Chondrocyte (in vitro differentiated cells): ENCODE data around the gene GAS7. TPM values are rescaled to one million over a fixed set of nuclear protein-coding genes. Genes with fewer than 3 reads are reported as not detected.
A peak's percentile ranks its signal among the peaks of the same experiment; 100 is the strongest.

Experiments
- DNase-seq: peaks from one replicate; pipeline ENCODE4 v3.0.0; 2021; ENCODE audit warnings: mixed read lengths, low spot score
- H3K27ac Mint-ChIP-seq: one replicate; pipeline ENCODE4 v1.8.0; 2021; ENCODE audit warnings: mild to moderate bottlenecking, moderate library complexity, mixed read lengths; ENCODE audit not compliant: unreplicated experiment
- H3K27me3 Mint-ChIP-seq: 2 replicates; pipeline ENCODE4 v1.8.0; 2021; ENCODE audit warnings: low read depth, mixed read lengths
- H3K36me3 Mint-ChIP-seq: 2 replicates; pipeline ENCODE4 v1.8.0; 2021; ENCODE audit warnings: low read depth, mixed read lengths
- H3K4me1 Mint-ChIP-seq: 2 replicates; pipeline ENCODE4 v1.8.0; 2021; ENCODE audit warnings: low read depth, mild to moderate bottlenecking, mixed read lengths
- H3K4me3 Mint-ChIP-seq: one replicate; pipeline ENCODE4 v1.8.0; 2021; ENCODE audit warnings: mild to moderate bottlenecking, moderate library complexity, mixed read lengths; ENCODE audit not compliant: unreplicated experiment
- H3K9me3 Mint-ChIP-seq: 2 replicates; pipeline ENCODE4 v1.8.0; 2021; ENCODE audit warnings: low read depth, mixed read lengths
- CTCF ChIP-seq: fragments of 200-600 bp; sonication (generic); IDR thresholded peaks from 2 replicates; pipeline ENCODE4 v1.5.0; 2021; ENCODE audit warnings: antibody characterized with exemption, mild to moderate bottlenecking, moderate library complexity
- total RNA-seq: library from RNA; stranded (reverse); gene quantifications from 3 replicates; pipeline ENCODE4 v1.2.1, GENCODE V29; 2021

GAS7 gene
- total RNA-seq, 1 donor from 2014 or later, result 6.9 TPM

- Mint-ChIP-seq H3K27ac (no peak overlapping the region), H3K4me3 (no peak overlapping the region), H3K9me3 (peaks cover 4% of the 10 kb centered on the region), H3K4me1 (no peaks in the 10 kb centered on the region), H3K36me3 (no peaks in the 10 kb centered on the region), H3K27me3 (peaks cover 17% of the 10 kb centered on the region)
- no peak for TF ChIP-seq CTCF
- no peak for DNase-seq
Measured at GRCh38 chr17:10234033-10234432, 35.6 kb upstream of the GAS7 start.

- Mint-ChIP-seq H3K27ac (no peak overlapping the region), H3K4me1 (no peaks in the 10 kb centered on the region)
Measured at GRCh38 chr17:10233161-10233560, 34.8 kb upstream of the GAS7 start.

GRCh38 chr17:10229181-10229580, 30.8 kb upstream of the GAS7 start:
- Mint-ChIP-seq H3K36me3 (no peaks in the 10 kb centered on the region), H3K27me3 (peaks cover 7% of the 10 kb centered on the region), H3K27ac (no peak overlapping the region), H3K9me3 (peaks cover 4% of the 10 kb centered on the region), H3K4me1 (no peaks in the 10 kb centered on the region), H3K4me3 (no peak overlapping the region)
- no peak for DNase-seq
- no peak for TF ChIP-seq CTCF

More at GRCh38 chr17:10233161-10233560, 34.8 kb upstream of the GAS7 start:
- no peak for TF ChIP-seq CTCF
- Mint-ChIP-seq H3K36me3 (no peaks in the 10 kb centered on the region), H3K9me3 (peaks cover 4% of the 10 kb centered on the region), H3K27me3 (peaks cover 13% of the 10 kb centered on the region), H3K4me3 (no peak overlapping the region)
- no peak for DNase-seq

GRCh38 chr17:10226930-10227695, 28.7 kb upstream of the GAS7 start:
- H3K9me3 Mint-ChIP-seq, result peaks cover 9% of the 10 kb centered on the region
- peaks cover 6% of the 10 kb centered on the region for H3K27me3 Mint-ChIP-seq
- no peak overlapping the region for H3K4me3 Mint-ChIP-seq
- H3K27ac Mint-ChIP-seq, result no peak overlapping the region
- DNase-seq, result peak; percentile 67
- H3K4me1 Mint-ChIP-seq, result no peaks in the 10 kb centered on the region
- peaks cover 2% of the 10 kb centered on the region for H3K36me3 Mint-ChIP-seq
- peak; percentile 94 for TF ChIP-seq CTCF

- TF ChIP-seq CTCF, result no peak
- DNase-seq, result peak; percentile 42
- Mint-ChIP-seq H3K27ac (no peak overlapping the region), H3K27me3 (peaks cover 7% of the 10 kb centered on the region), H3K9me3 (peaks cover 11% of the 10 kb centered on the region), H3K36me3 (peaks cover 5% of the 10 kb centered on the region), H3K4me1 (no peaks in the 10 kb centered on the region), H3K4me3 (no peak overlapping the region)
Measured at GRCh38 chr17:10224582-10225195, 26.3 kb upstream of the GAS7 start.
